GM19372 (cell line): ENCODE measurements around the gene FGD5.

Source experiments
- ATAC-seq: cut with Tn5 transposase; IDR thresholded peaks from one replicate; pipeline ENCODE4 v1.9.1; 2021; ENCODE audit warnings: mild to moderate bottlenecking, low read depth, moderate library complexity; ENCODE audit not compliant: unreplicated experiment

FGD5 gene

GRCh38 chr3:14818804-14819500 lies at the start of gene FGD5:
Gene FGD5 (plus strand): TSS chr3:14818962. CDS start chr3:14819072, 110 bp downstream.
- no peak for ATAC-seq

- no peak for ATAC-seq
These were observed 49.0 kb upstream of the FGD5 start for GRCh38 chr3:14769544-14770325.

GRCh38 chr3:14770591-14770990 lies 48.2 kb upstream of the FGD5 start:
- no peak for ATAC-seq

GRCh38 chr3:14771593-14772497 lies 46.9 kb upstream of the FGD5 start:
- ATAC-seq: no peak

- ATAC-seq: no peak
These were observed 46.1 kb upstream of the FGD5 start for GRCh38 chr3:14772533-14773138.

GRCh38 chr3:14773281-14773680 lies 45.5 kb upstream of the FGD5 start:
- ATAC-seq: no peak

- no peak for ATAC-seq
These were observed 45.1 kb upstream of the FGD5 start for GRCh38 chr3:14773691-14774128.

- ATAC-seq: no peak
These were observed 44.3 kb upstream of the FGD5 start for GRCh38 chr3:14774431-14774830.

GRCh38 chr3:14775011-14775410 lies 43.8 kb upstream of the FGD5 start:
- no peak for ATAC-seq

- no peak for ATAC-seq
These were observed 43.2 kb upstream of the FGD5 start for GRCh38 chr3:14775563-14775962.

- ATAC-seq: no peak
These were observed 39.6 kb upstream of the FGD5 start for GRCh38 chr3:14779069-14779685.

- no peak for ATAC-seq
These were observed 37.7 kb upstream of the FGD5 start for GRCh38 chr3:14780927-14781507.

GRCh38 chr3:14783480-14784086 lies 35.2 kb upstream of the FGD5 start:
- ATAC-seq: no peak

GRCh38 chr3:14784087-14784681 lies 34.6 kb upstream of the FGD5 start:
- ATAC-seq: no peak

- ATAC-seq: no peak
These were observed 33.3 kb upstream of the FGD5 start for GRCh38 chr3:14785207-14786155.

- ATAC-seq: no peak
These were observed 32.4 kb upstream of the FGD5 start for GRCh38 chr3:14786369-14786768.

GRCh38 chr3:14787630-14788029 lies 31.1 kb upstream of the FGD5 start:
- no peak for ATAC-seq

- no peak for ATAC-seq
These were observed 30.1 kb upstream of the FGD5 start for GRCh38 chr3:14788644-14789043.
